Caki2 (cell line): Measurements from ENCODE around the gene CLEC4D. TPM values are rescaled to one million over a fixed set of nuclear protein-coding genes. Genes with fewer than 3 reads are reported as not detected.
"Not testable (repeated sequence)": the region's sequence is repeated elsewhere in the genome, so short reads cannot be mapped to it uniquely, and the experiment has no call there.

Experiments used
- DNase-seq: peaks from one replicate; pipeline ENCODE4 v3.0.0-alpha.2; 2015; ENCODE audit warnings: low read depth
- in situ Hi-C: cut with HindIII; loops from 2 replicates; pipeline ENCODE4 v1.10.0; 2016; ENCODE audit warnings: low sequenced_read_pairs, low pct_unique_long_range_greater_than_20kb, mixed read lengths
- total RNA-seq: library from RNA; depleted of rRNA; stranded (reverse); fragments of >200 nt; shearing (Covaris generic); gene quantifications from 2 replicates; pipeline ENCODE4 v1.2.3, GENCODE V29; 2014; ENCODE audit warnings: low replicate concordance; rRNA removed

Gene CLEC4D
- total RNA-seq, 1 experiment from 2014 or later = not detected

GRCh38 chr12:8566052-8566451, 52.7 kb downstream of the CLEC4D start:
- DNase-seq, in situ Hi-C loops: not testable (repeated sequence)

DNA sequence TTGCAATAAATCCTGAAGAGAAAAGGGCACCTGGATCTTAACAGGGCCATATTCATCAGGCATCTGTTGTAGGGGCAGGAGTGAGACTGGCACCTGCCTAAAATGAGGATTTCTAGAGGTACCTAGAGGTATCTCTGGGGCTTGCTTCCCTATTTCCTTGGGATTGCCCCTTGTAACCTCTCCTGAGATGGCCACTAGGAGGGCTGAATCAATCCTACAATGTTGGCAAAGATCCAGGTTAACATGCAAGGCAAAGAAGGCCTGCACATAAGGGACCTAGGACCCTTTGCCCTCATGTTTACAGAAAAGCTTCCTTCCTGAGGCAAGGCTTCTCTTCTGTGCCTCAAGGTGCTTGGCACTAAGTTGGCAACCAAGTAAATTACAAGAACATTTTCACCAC, 53.2 kb downstream of the CLEC4D start:
- in situ Hi-C loops = no loop called here

More for the DNA sequence above, 53.2 kb downstream of the CLEC4D start:
- DNase-seq = no peak

Other genes starting within 250 kb of the CLEC4D start
- gene CLEC6A, start 57.5 kb upstream of the CLEC4D start, total RNA-seq = not detected in 2 replicates
- gene CLEC4E, start 27.4 kb downstream of the CLEC4D start, total RNA-seq = 9.1 and 57.7 TPM in 2 replicates
- gene AICDA, start 99.4 kb downstream of the CLEC4D start, total RNA-seq = 0.84 and 27.6 TPM in 2 replicates
- not detected in 2 replicates for gene MFAP5, start 149.3 kb downstream of the CLEC4D start, total RNA-seq
- gene RIMKLB, start 184.5 kb downstream of the CLEC4D start, total RNA-seq = 12.4 and 12.6 TPM in 2 replicates